ENCODE data around the gene FOXO6.
A peak's percentile ranks its signal among the peaks of the same experiment; 100 is the strongest.

Gene FOXO6

GRCh38 chr1:41360786-41361494 lies at the start of gene FOXO6:
FOXO6 (plus strand) TSS chr1:41361434.
- H3K27me3 Mint-ChIP-seq (ENCODE audit: low read depth, poor library complexity) = peaks cover 60% of the 10 kb centered on the region
- peaks cover 65% of the 10 kb centered on the region for H3K4me1 Mint-ChIP-seq
- peak within 1 kb of the TSS; percentile 79 for H3K4me3 Mint-ChIP-seq
- no peak within 1 kb of the TSS for H3K27ac Mint-ChIP-seq
- H3K36me3 Mint-ChIP-seq (ENCODE audit: low read depth) = no peaks in the 10 kb centered on the region
- DNase-seq = peak; percentile 98
- no peaks in the 10 kb centered on the region for H3K9me3 Mint-ChIP-seq
- peak; percentile 56 for TF ChIP-seq CTCF (IDR thresholded peaks at IDR 0.05)

- no peak overlapping the region for H3K4me3 Mint-ChIP-seq
- no peak overlapping the region for H3K27ac Mint-ChIP-seq
- no peaks in the 10 kb centered on the region for H3K36me3 Mint-ChIP-seq (ENCODE audit: low read depth)
- no peak for DNase-seq
- peaks cover 2% of the 10 kb centered on the region for H3K9me3 Mint-ChIP-seq
- H3K27me3 Mint-ChIP-seq (ENCODE audit: low read depth, poor library complexity) = peaks cover 17% of the 10 kb centered on the region
- TF ChIP-seq CTCF (IDR thresholded peaks at IDR 0.05) = no peak
- H3K4me1 Mint-ChIP-seq = peaks cover 15% of the 10 kb centered on the region
These were observed 48.1 kb upstream of the FOXO6 start for GRCh38 chr1:41312991-41313645.

- Mint-ChIP-seq H3K27me3 (ENCODE audit: low read depth, poor library complexity) (peaks cover 16% of the 10 kb centered on the region), H3K9me3 (no peaks in the 10 kb centered on the region), H3K36me3 (ENCODE audit: low read depth) (no peaks in the 10 kb centered on the region), H3K27ac (no peak overlapping the region), H3K4me3 (no peak overlapping the region), H3K4me1 (peaks cover 17% of the 10 kb centered on the region)
- DNase-seq = peak; percentile 31
- TF ChIP-seq CTCF (IDR thresholded peaks at IDR 0.05) = peak; percentile 57
These were observed 47.5 kb upstream of the FOXO6 start for GRCh38 chr1:41313661-41314131.

GRCh38 chr1:41314376-41315145 lies 46.7 kb upstream of the FOXO6 start:
- Mint-ChIP-seq H3K27me3 (ENCODE audit: low read depth, poor library complexity) (peaks cover 16% of the 10 kb centered on the region), H3K4me1 (peaks cover 26% of the 10 kb centered on the region), H3K27ac (no peak overlapping the region), H3K36me3 (ENCODE audit: low read depth) (no peaks in the 10 kb centered on the region), H3K9me3 (no peaks in the 10 kb centered on the region), H3K4me3 (no peak overlapping the region)
- no peak for TF ChIP-seq CTCF (IDR thresholded peaks at IDR 0.05)
- no peak for DNase-seq

GRCh38 chr1:41315146-41315822 lies 46.0 kb upstream of the FOXO6 start:
- H3K4me3 Mint-ChIP-seq = no peak overlapping the region
- DNase-seq = no peak
- H3K27ac Mint-ChIP-seq = no peak overlapping the region
- H3K27me3 Mint-ChIP-seq (ENCODE audit: low read depth, poor library complexity) = peaks cover 16% of the 10 kb centered on the region
- H3K9me3 Mint-ChIP-seq = no peaks in the 10 kb centered on the region
- no peaks in the 10 kb centered on the region for H3K36me3 Mint-ChIP-seq (ENCODE audit: low read depth)
- TF ChIP-seq CTCF (IDR thresholded peaks at IDR 0.05) = no peak
- peaks cover 33% of the 10 kb centered on the region for H3K4me1 Mint-ChIP-seq

Data from nephron progenitor cell (in vitro differentiated cells).